Measurements from ENCODE around the gene TSBP1. TPM values are rescaled to one million over a fixed set of nuclear protein-coding genes. Genes with fewer than 3 reads are reported as not detected.

TSBP1 gene
- total RNA-seq, 2 experiments from 2014 or later, result not detected

GRCh38 chr6:32413427-32414047 is 41.8 kb upstream of the TSBP1 start:
- Histone ChIP-seq H2AFZ (ENCODE audit: low read length) (peak overlapping the region; percentile 79; the same call in 1 of the 2 replicates), H3K4me2 (ENCODE audit: low read length) (peak overlapping the region; percentile 43)
- CTCF ChIA-PET (ENCODE audit: unreplicated experiment), result interaction anchor here (1.1 to 1.6 kb wide), 2 partner anchors 168 to 372 kb away, joined by 4 to 8 read pairs; no protein-coding TSS in a partner anchor

GRCh38 chr6:32411566-32412327 is 40.0 kb upstream of the TSBP1 start:
- H3K4me1 ChIP-seq (ENCODE audit: insufficient read depth, low read length, poor library complexity, severe bottlenecking), result peaks cover 9% of the 10 kb centered on the region
- H4K20me1 ChIP-seq (ENCODE audit: insufficient read depth, low read length), result no peaks in the 10 kb centered on the region
- H3K4me2 ChIP-seq (ENCODE audit: low read length), result no peak overlapping the region
- no peaks in the 10 kb centered on the region for H3K9me3 ChIP-seq (ENCODE audit: low read length)
- CTCF ChIA-PET (ENCODE audit: unreplicated experiment), result no interaction called here
- H3K9me2 ChIP-seq (ENCODE audit: insufficient read depth, low read length), result no peaks in the 10 kb centered on the region
- no peaks in the 10 kb centered on the region for H3K36me3 ChIP-seq (ENCODE audit: insufficient read depth, low read length)
- TF ChIP-seq EZH2phosphoT487 (IDR thresholded peaks at IDR 0.05; ENCODE audit: borderline replicate concordance, low read depth, low read length), result no peak
- TF ChIP-seq, protein P1, sequence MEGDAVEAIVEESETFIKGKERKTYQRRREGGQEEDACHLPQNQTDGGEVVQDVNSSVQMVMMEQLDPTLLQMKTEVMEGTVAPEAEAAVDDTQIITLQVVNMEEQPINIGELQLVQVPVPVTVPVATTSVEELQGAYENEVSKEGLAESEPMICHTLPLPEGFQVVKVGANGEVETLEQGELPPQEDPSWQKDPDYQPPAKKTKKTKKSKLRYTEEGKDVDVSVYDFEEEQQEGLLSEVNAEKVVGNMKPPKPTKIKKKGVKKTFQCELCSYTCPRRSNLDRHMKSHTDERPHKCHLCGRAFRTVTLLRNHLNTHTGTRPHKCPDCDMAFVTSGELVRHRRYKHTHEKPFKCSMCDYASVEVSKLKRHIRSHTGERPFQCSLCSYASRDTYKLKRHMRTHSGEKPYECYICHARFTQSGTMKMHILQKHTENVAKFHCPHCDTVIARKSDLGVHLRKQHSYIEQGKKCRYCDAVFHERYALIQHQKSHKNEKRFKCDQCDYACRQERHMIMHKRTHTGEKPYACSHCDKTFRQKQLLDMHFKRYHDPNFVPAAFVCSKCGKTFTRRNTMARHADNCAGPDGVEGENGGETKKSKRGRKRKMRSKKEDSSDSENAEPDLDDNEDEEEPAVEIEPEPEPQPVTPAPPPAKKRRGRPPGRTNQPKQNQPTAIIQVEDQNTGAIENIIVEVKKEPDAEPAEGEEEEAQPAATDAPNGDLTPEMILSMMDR (conservative IDR thresholded peaks at IDR 0.05; ENCODE audit: low read length), result no peak
- no peaks in the 10 kb centered on the region for H3K79me2 ChIP-seq (ENCODE audit: insufficient read depth, low read depth, low read length)
- H3K4me3 ChIP-seq (ENCODE audit: low read depth, low read length, poor library complexity, severe bottlenecking), result no peak overlapping the region
- intact Hi-C loops (cut with micrococcal nuclease; ENCODE audit: unreplicated experiment), result no loop called here
- no peak for DNase-seq (ENCODE audit: low spot score)
- POLR2A ChIA-PET, result no interaction called here
- no TSS peak for BruUV-seq (replicated peaks)
- H2AFZ ChIP-seq (ENCODE audit: low read length), result no peak overlapping the region
- H3K27ac ChIP-seq (ENCODE audit: low read depth, low read length, poor library complexity, severe bottlenecking), result no peak overlapping the region

More at GRCh38 chr6:32413427-32414047, 41.8 kb upstream of the TSBP1 start:
- no peaks in the 10 kb centered on the region for H3K9me3 ChIP-seq (ENCODE audit: low read length)
- H3K36me3 ChIP-seq (ENCODE audit: insufficient read depth, low read length), result no peaks in the 10 kb centered on the region
- no peaks in the 10 kb centered on the region for H4K20me1 ChIP-seq (ENCODE audit: insufficient read depth, low read length)
- BruUV-seq (replicated peaks), result no TSS peak
- H3K4me1 ChIP-seq (ENCODE audit: insufficient read depth, low read length, poor library complexity, severe bottlenecking), result peaks cover 9% of the 10 kb centered on the region
- POLR2A ChIA-PET, result interaction anchor here (0.8 to 1.4 kb wide), 4 partner anchors 10 to 454 kb away, joined by 3 to 5 read pairs (median 4); no protein-coding TSS in a partner anchor
- no peaks in the 10 kb centered on the region for H3K79me2 ChIP-seq (ENCODE audit: insufficient read depth, low read depth, low read length)
- no peak overlapping the region for H3K4me3 ChIP-seq (ENCODE audit: low read depth, low read length, poor library complexity, severe bottlenecking)
- no peaks in the 10 kb centered on the region for H3K9me2 ChIP-seq (ENCODE audit: insufficient read depth, low read length)
- DNase-seq (ENCODE audit: low spot score), result peak; percentile 82
- no peak overlapping the region for H3K27ac ChIP-seq (ENCODE audit: low read depth, low read length, poor library complexity, severe bottlenecking)
- TF ChIP-seq, protein P1 (conservative IDR thresholded peaks at IDR 0.05; ENCODE audit: low read length), result peak; percentile 96
- TF ChIP-seq EZH2phosphoT487 (IDR thresholded peaks at IDR 0.05; ENCODE audit: borderline replicate concordance, low read depth, low read length), result no peak
- intact Hi-C loops (cut with micrococcal nuclease; ENCODE audit: unreplicated experiment), result loop anchor here (1.0 to 2.0 kb wide), 3 partner anchors 168 to 383 kb away; no protein-coding TSS in a partner anchor
